Measurements from ENCODE around the gene BIN2.
"Not testable (repeated sequence)": the region's sequence is repeated elsewhere in the genome, so short reads cannot be mapped to it uniquely, and the experiment has no call there.

The BIN2 gene

GRCh38 chr12:51307655-51308593 is 16.1 kb downstream of the BIN2 start:
- peak; percentile 66 for DNase-seq (ENCODE audit: low read depth)

GRCh38 chr12:51306507-51306906 is 17.5 kb downstream of the BIN2 start:
- DNase-seq (ENCODE audit: low read depth): no peak

- DNase-seq (ENCODE audit: low read depth): not testable (repeated sequence)
These were observed 23.2 kb downstream of the BIN2 start for GRCh38 chr12:51300768-51301167.

GRCh38 chr12:51295651-51296050 is 28.3 kb downstream of the BIN2 start:
- no peak for DNase-seq (ENCODE audit: low read depth)

GRCh38 chr12:51294097-51294496 is 29.9 kb downstream of the BIN2 start:
- DNase-seq (ENCODE audit: low read depth): not testable (repeated sequence)

- no peak for DNase-seq (ENCODE audit: low read depth)
These were observed 30.3 kb downstream of the BIN2 start for GRCh38 chr12:51293696-51294095.

- DNase-seq (ENCODE audit: low read depth): not testable (repeated sequence)
These were observed 32.1 kb downstream of the BIN2 start for GRCh38 chr12:51291603-51292513.

- no peak for DNase-seq (ENCODE audit: low read depth)
These were observed 38.1 kb downstream of the BIN2 start for GRCh38 chr12:51285843-51286242.

GRCh38 chr12:51281202-51281924 is 42.6 kb downstream of the BIN2 start:
- peak; percentile 43 for DNase-seq (ENCODE audit: low read depth)

- DNase-seq (ENCODE audit: low read depth): no peak
These were observed 48.9 kb downstream of the BIN2 start for GRCh38 chr12:51275088-51275487.

GRCh38 chr12:51272810-51273209 is 51.2 kb downstream of the BIN2 start:
- DNase-seq (ENCODE audit: low read depth): not testable (repeated sequence)

- DNase-seq (ENCODE audit: low read depth): peak; percentile 69
These were observed 52.9 kb downstream of the BIN2 start for GRCh38 chr12:51270951-51271518.

GRCh38 chr12:51270067-51270950 is 53.7 kb downstream of the BIN2 start, which contains the start of gene SMAGP:
Gene SMAGP (minus strand): TSS chr12:51270415. CDS start chr12:51269278, 1,137 bp downstream.
- DNase-seq (ENCODE audit: low read depth): no peak

- no peak for DNase-seq (ENCODE audit: low read depth)
These were observed 54.6 kb downstream of the BIN2 start for GRCh38 chr12:51269174-51270066.

- DNase-seq (ENCODE audit: low read depth): no peak
These were observed 59.0 kb downstream of the BIN2 start for GRCh38 chr12:51265024-51265423.

- DNase-seq (ENCODE audit: low read depth): no peak
These were observed 59.7 kb downstream of the BIN2 start for GRCh38 chr12:51264297-51264696.

GRCh38 chr12:51263341-51263740 is 60.6 kb downstream of the BIN2 start:
- DNase-seq (ENCODE audit: low read depth): no peak

GRCh38 chr12:51262758-51263177 is 61.2 kb downstream of the BIN2 start:
- no peak for DNase-seq (ENCODE audit: low read depth)

GRCh38 chr12:51259600-51259999 is 64.4 kb downstream of the BIN2 start:
- DNase-seq (ENCODE audit: low read depth): not testable (repeated sequence)
